ENCODE data around the gene IL6R. TPM values are rescaled to one million over a fixed set of nuclear protein-coding genes. Genes with fewer than 3 reads are reported as not detected.

Gene IL6R
- total RNA-seq, 1 donor from 2014 or later = 48.5 TPM

DNA sequence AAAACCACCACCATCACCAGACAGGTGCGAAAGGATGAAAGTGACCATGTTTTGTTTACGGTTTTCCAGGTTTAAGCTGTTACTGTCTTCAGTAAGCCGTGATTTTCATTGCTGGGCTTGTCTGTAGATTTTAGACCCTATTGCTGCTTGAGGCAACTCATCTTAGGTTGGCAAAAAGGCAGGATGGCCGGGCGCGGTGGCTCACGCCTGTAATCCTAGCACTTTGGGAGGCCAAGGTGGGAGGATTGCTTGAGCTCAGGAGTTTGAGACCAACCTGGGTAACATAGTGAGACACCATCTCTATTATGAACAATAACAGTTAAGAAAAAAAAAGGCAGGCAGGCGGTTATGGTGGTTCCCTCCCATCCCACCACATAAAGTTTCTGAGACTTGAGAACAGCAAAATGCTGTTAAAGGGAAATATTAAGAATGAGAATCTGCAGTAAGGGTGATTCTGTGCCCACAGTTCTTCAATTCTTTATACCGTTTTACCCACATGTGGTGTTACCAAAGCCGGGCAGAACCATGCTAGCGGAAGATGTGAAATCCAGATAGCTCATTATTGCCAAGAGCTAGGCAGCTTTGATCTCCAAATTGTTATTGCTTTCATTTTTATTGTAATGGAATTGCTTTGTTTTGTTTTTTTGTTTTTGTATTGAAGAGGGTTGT, 62.4 kb downstream of the IL6R start:
- H3K36me3 ChIP-seq = peaks cover 17% of the 10 kb centered on the region
- no peak overlapping the region for H3K27ac ChIP-seq
- TF ChIP-seq, protein P1, sequence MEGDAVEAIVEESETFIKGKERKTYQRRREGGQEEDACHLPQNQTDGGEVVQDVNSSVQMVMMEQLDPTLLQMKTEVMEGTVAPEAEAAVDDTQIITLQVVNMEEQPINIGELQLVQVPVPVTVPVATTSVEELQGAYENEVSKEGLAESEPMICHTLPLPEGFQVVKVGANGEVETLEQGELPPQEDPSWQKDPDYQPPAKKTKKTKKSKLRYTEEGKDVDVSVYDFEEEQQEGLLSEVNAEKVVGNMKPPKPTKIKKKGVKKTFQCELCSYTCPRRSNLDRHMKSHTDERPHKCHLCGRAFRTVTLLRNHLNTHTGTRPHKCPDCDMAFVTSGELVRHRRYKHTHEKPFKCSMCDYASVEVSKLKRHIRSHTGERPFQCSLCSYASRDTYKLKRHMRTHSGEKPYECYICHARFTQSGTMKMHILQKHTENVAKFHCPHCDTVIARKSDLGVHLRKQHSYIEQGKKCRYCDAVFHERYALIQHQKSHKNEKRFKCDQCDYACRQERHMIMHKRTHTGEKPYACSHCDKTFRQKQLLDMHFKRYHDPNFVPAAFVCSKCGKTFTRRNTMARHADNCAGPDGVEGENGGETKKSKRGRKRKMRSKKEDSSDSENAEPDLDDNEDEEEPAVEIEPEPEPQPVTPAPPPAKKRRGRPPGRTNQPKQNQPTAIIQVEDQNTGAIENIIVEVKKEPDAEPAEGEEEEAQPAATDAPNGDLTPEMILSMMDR (IDR thresholded peaks at IDR 0.05) = no peak
- ATAC-seq (no peak), DNase-seq (no peak)
- no peaks in the 10 kb centered on the region for H3K27me3 ChIP-seq (ENCODE audit: low read depth)
- intact Hi-C loops (cut with DNase I) = no loop called here
- peaks cover 46% of the 10 kb centered on the region for H3K4me1 ChIP-seq
- H3K4me3 ChIP-seq = no peak overlapping the region
- H3K9me3 ChIP-seq = no peaks in the 10 kb centered on the region

DNA sequence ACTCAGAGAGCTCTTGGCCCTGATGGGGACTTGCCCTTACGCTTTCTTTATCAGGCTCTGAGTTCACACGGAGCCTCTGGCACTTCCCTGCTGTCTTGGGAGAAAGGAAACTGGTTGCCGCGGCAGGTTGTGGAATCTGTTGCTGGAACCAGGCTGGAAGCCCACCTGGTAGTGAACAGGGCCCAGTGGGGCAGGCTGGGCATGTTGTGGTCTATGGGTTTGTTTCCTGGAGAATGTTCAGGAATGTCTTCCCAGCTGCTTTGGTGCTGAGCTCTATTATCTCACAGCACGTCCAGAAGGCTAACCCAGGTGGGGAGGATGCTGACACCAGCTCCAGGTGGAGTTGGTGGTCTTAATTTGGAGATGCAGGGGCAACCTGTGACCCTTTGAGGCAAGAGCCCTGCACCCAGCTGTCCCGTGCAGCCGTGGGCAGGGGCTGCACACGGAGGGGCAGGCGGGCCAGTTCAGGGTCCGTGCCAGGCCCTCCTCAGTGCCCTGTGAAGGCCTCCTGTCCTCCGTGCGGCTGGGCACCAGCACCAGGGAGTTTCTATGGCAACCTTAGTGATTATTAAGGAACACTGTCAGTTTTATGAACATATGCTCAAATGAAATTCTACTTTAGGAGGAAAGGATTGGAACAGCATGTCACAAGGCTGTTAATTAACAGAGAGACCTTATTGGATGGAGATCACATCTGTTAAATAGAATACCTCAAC, 63.5 kb downstream of the IL6R start:
- H3K27ac ChIP-seq = no peak overlapping the region

DNA sequence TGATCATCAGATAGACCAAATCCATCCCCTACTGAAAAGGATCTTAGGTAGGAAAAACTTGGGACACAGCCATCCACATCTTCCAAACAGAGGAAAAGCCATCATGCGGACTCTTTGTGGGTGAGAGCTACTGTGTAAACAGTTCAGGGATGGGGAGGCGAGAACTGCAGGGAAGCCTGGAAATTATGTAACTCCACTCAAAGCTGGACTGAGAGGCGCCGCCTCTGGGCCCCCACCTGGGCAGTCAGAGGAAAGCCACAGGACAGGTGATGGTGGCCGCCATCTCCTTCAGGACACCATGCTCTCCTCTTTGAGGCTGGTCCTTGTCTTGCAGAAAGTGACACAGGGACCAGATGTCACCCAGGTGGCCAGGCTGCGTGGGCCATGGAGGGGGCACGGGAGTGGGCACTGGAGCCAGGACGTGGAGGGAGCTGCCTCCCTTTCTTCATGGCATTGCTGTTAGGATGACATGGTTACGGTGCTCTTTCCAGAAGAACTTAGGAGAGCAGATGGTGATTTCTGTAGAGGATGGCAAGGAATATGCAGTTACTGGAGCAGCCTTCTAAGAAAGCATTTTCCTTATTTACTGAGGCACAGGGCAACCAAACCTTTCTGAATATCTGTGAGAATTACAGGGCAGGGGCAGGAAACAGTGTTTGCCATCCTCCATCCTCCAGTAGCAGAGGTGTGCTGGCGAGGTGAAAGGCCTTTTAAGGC, 64.9 kb downstream of the IL6R start:
- Histone ChIP-seq H3K27me3 (ENCODE audit: low read depth) (no peaks in the 10 kb centered on the region), H3K36me3 (peaks cover 17% of the 10 kb centered on the region), H3K4me3 (no peak overlapping the region), H3K27ac (peak overlapping the region; percentile 31), H3K9me3 (no peaks in the 10 kb centered on the region), H3K4me1 (peaks cover 42% of the 10 kb centered on the region)
- ATAC-seq (peak; percentile 83 to 89), DNase-seq (peak; percentile 59)
- TF ChIP-seq, protein P1 (IDR thresholded peaks at IDR 0.05) = no peak
- intact Hi-C loops (cut with DNase I) = no loop called here

More for the DNA sequence above, 63.5 kb downstream of the IL6R start:
- peaks cover 17% of the 10 kb centered on the region for H3K36me3 ChIP-seq
- peaks cover 35% of the 10 kb centered on the region for H3K4me1 ChIP-seq
- no peak overlapping the region for H3K4me3 ChIP-seq
- intact Hi-C loops (cut with DNase I) = no loop called here
- ATAC-seq (no peak), DNase-seq (no peak)
- no peaks in the 10 kb centered on the region for H3K27me3 ChIP-seq (ENCODE audit: low read depth)
- TF ChIP-seq, protein P1 (IDR thresholded peaks at IDR 0.05) = no peak
- H3K9me3 ChIP-seq = no peaks in the 10 kb centered on the region

DNA sequence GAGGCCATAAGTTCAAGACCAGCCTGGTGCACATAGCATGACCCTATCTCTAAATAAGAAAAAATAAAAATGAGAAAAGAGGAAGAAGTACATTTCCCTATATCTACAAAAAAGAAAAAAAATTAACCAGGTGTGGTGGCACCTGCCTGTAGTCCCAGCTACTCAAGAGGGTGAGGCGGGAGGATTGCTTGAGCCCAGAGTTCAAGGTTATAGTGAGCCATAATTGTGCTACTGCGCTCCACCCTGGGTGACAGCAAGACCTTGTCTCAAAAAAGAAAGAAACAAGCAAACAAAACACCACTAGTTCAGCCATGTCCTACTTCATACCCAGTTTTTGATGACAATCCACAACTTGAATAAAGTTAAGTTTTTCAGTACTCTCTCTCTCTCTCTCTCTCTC, 66.2 kb downstream of the IL6R start:
- Histone ChIP-seq H3K27me3 (ENCODE audit: low read depth) (no peaks in the 10 kb centered on the region), H3K9me3 (no peaks in the 10 kb centered on the region), H3K4me3 (no peak overlapping the region), H3K36me3 (peaks cover 5% of the 10 kb centered on the region), H3K27ac (no peak overlapping the region), H3K4me1 (peaks cover 32% of the 10 kb centered on the region)
- DNase-seq (no peak), ATAC-seq (no peak)
- intact Hi-C loops (cut with DNase I) = no loop called here
- TF ChIP-seq, protein P1 (IDR thresholded peaks at IDR 0.05) = no peak

DNA sequence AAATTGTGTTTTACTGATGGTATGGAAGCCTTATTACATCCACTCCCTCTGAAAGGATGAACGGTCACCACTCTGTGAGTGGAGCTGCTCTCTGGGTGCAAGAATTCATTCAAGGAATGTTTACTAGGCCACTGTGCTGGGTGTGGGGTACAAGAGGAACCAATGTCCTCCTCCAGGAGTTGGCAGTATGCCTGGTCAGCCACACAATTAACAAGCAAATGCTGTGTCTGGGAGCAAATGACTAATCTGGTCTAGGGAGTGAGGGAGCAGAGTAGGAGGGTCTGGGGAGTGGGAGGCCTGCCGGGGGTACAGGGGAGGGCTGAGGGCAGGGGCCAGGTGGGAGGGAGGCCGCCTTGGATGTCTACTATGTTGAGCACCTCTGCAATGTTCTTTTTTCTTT, 69.7 kb downstream of the IL6R start:
- Histone ChIP-seq H3K4me1 (peaks cover 43% of the 10 kb centered on the region), H3K36me3 (peaks cover 4% of the 10 kb centered on the region), H3K4me3 (no peak overlapping the region), H3K27ac (peak overlapping the region; percentile 15), H3K9me3 (no peaks in the 10 kb centered on the region), H3K27me3 (ENCODE audit: low read depth) (no peaks in the 10 kb centered on the region)
- intact Hi-C loops (cut with DNase I) = no loop called here
- peak; percentile 71 to 78 for ATAC-seq
- TF ChIP-seq, protein P1 (IDR thresholded peaks at IDR 0.05) = no peak
- peak; percentile 75 for DNase-seq
